Liver (tissue), 9 donors: ENCODE results near the gene LARGE1. TPM values are rescaled to one million over a fixed set of nuclear protein-coding genes. Genes with fewer than 3 reads are reported as not detected.

Experiments used
- DNase-seq: peaks from one replicate; pipeline ENCODE4 v3.0.0-alpha.2; 2017; ENCODE audit warnings: low spot score
- H3K27ac ChIP-seq, 2 donors: one replicate each; pipeline ENCODE4 v1.7.0; 2013; ENCODE audit warnings: inconsistent platforms in 2 of 2, low read length in 2 of 2, control low read depth in 1 of 2, low read depth in 1 of 2, mild to moderate bottlenecking in 1 of 2
- H3K27me3 ChIP-seq, 4 donors: one replicate each; pipeline versions ENCODE4 v1.6.1 to v1.7.0; 2013; ENCODE audit warnings: low read length in 3 of 4, inconsistent platforms in 1 of 4, mild to moderate bottlenecking in 1 of 4, moderate library complexity in 1 of 4; ENCODE audit not compliant: control insufficient read depth in 4 of 4, insufficient read depth in 4 of 4
- H3K36me3 ChIP-seq, 4 donors: one replicate each; pipeline versions ENCODE4 v1.6.1 to v1.7.0; 2013; ENCODE audit warnings: low read length in 3 of 4, mild to moderate bottlenecking in 3 of 4, low read depth in 1 of 4, moderate library complexity in 1 of 4; ENCODE audit not compliant: control insufficient read depth in 4 of 4, insufficient read depth in 3 of 4
- H3K4me1 ChIP-seq, 4 donors: one replicate each; pipeline versions ENCODE4 v1.6.1 to v1.7.0; 2013; ENCODE audit warnings: low read length in 3 of 4, mild to moderate bottlenecking in 3 of 4, moderate library complexity in 1 of 4; ENCODE audit not compliant: control insufficient read depth in 4 of 4, insufficient read depth in 4 of 4
- H3K4me3 ChIP-seq, 3 donors: one replicate each; pipeline versions ENCODE4 v1.6.1 to v1.7.0; 2013; ENCODE audit warnings: low read length in 3 of 3, control low read depth in 1 of 3, low read depth in 1 of 3, mild to moderate bottlenecking in 1 of 3
- H3K9ac ChIP-seq, 2 donors: one replicate each; pipeline ENCODE4 v1.7.0; 2013; ENCODE audit warnings: low read length in 2 of 2, mild to moderate bottlenecking in 2 of 2, moderate library complexity in 2 of 2, control low read depth in 1 of 2, low read depth in 1 of 2
- H3K9me3 ChIP-seq, 4 donors: one replicate each; pipeline versions ENCODE4 v1.6.1 to v1.7.0; 2013; ENCODE audit warnings: low read length in 3 of 4; ENCODE audit not compliant: control insufficient read depth in 4 of 4
- ATF3 ChIP-seq: IDR thresholded peaks from 2 replicates; pipeline ENCODE4 v1.6.1; 2016; ENCODE audit warnings: antibody characterized with exemption
- CTCF ChIP-seq: fragments of 150-350 bp; IDR thresholded peaks from 2 replicates; pipeline ENCODE4 v1.5.1; 2017; ENCODE audit warnings: improper control_type of control experiment, low read depth, low read length; ENCODE audit not compliant: missing input control
- EGR1 ChIP-seq, 2 donors: IDR thresholded peaks; 2 replicates each; pipeline ENCODE4 v1.6.1; 2016 to 2018; ENCODE audit warnings: antibody characterized with exemption in 2 of 2, low read depth in 2 of 2
- FOXA1 ChIP-seq: IDR thresholded peaks from 2 replicates; pipeline ENCODE4 v1.6.1; 2016; ENCODE audit warnings: antibody characterized with exemption
- FOXA2 ChIP-seq: IDR thresholded peaks from 2 replicates; pipeline ENCODE4 v1.6.1; 2016; ENCODE audit warnings: antibody characterized with exemption
- GABPA ChIP-seq, 2 donors: IDR thresholded peaks in 1 of 2; conservative IDR thresholded peaks in 1 of 2; 2 replicates each; pipeline ENCODE4 v1.6.1; 2016; ENCODE audit warnings: antibody characterized with exemption in 2 of 2, mild to moderate bottlenecking in 1 of 2, moderate library complexity in 1 of 2
- HNF4A ChIP-seq, 2 donors: conservative IDR thresholded peaks; 2 replicates each; pipeline ENCODE4 v1.6.1; 2016; ENCODE audit warnings: antibody characterized with exemption in 2 of 2, mild to moderate bottlenecking in 2 of 2
- HNF4G ChIP-seq: IDR thresholded peaks from 2 replicates; pipeline ENCODE4 v1.6.1; 2016; ENCODE audit warnings: antibody characterized with exemption
- JUND ChIP-seq, 2 donors: IDR thresholded peaks; 2 replicates each; pipeline ENCODE4 v1.6.1; 2016; ENCODE audit warnings: antibody characterized with exemption in 2 of 2
- MAX ChIP-seq: IDR thresholded peaks from 2 replicates; pipeline ENCODE4 v1.6.1; 2016; ENCODE audit warnings: antibody characterized with exemption
- NR2F2 ChIP-seq: IDR thresholded peaks from 2 replicates; pipeline ENCODE4 v1.6.1; 2016; ENCODE audit warnings: antibody characterized with exemption
- RAD21 ChIP-seq, 2 donors: IDR thresholded peaks; 2 replicates each; pipeline ENCODE4 v1.6.1; 2016; ENCODE audit warnings: antibody characterized with exemption in 2 of 2, mild to moderate bottlenecking in 2 of 2
- REST ChIP-seq: IDR thresholded peaks from 2 replicates; pipeline ENCODE4 v1.6.1; 2016; ENCODE audit warnings: antibody characterized with exemption, mild to moderate bottlenecking
- RXRA ChIP-seq, 2 donors: IDR thresholded peaks; 2 replicates each; pipeline ENCODE4 v1.6.1; 2017 to 2018; ENCODE audit warnings: antibody characterized with exemption in 2 of 2, mild to moderate bottlenecking in 1 of 2
- SP1 ChIP-seq: IDR thresholded peaks from 2 replicates; pipeline ENCODE4 v1.6.1; 2018; ENCODE audit warnings: antibody characterized with exemption, mild to moderate bottlenecking
- TAF1 ChIP-seq: conservative IDR thresholded peaks from 2 replicates; pipeline ENCODE4 v1.6.1; 2016; ENCODE audit warnings: antibody characterized with exemption, mild to moderate bottlenecking
- YY1 ChIP-seq: IDR thresholded peaks from 2 replicates; pipeline ENCODE4 v1.6.1; 2016; ENCODE audit warnings: antibody characterized with exemption, mild to moderate bottlenecking
- ZBTB33 ChIP-seq: IDR thresholded peaks from 2 replicates; pipeline ENCODE4 v1.6.1; 2016; ENCODE audit warnings: antibody characterized with exemption
- WGBS: extraction: QIAGEN DNeasy Blood & Tissue Kit; methylation state at CpG from one replicate; pipeline ENCODE4 v1.1.7; 2013; 5-methylcytosine and 5-hydroxymethylcytosine counted together
- polyA plus RNA-seq, 2 donors: library from polyadenylated mRNA; stranded (reverse) in 1 of 2; unstranded in 1 of 2; fragments of 200-250 nt in 1 of 2; fragments of >200 nt in 1 of 2; fragmentation: Nextera tagmentation in 1 of 2; extraction: Ambion mirVana in 1 of 2; gene quantifications; one replicate each; pipeline versions ENCODE4 v1.2.1 to v1.2.3, GENCODE V29; 2013 to 2015
- total RNA-seq, 2 donors: library from RNA; depleted of rRNA; stranded (reverse); fragments of >200 nt; gene quantifications; one replicate each; pipeline ENCODE4 v1.2.3, GENCODE V29; 2014
- donor health status: healthy.
- donor health status: healthy.
- donor health status: healthy.
- donor health status: healthy.
- donor health status: healthy.

The LARGE1 gene
- total and polyA plus RNA-seq, 4 donors, result 2.3 to 14.1 (median 5.7) TPM

- TF ChIP-seq GABPA (IDR thresholded peaks at IDR 0.05 in 1 of 2, conservative IDR thresholded peaks at IDR 0.05 in 1 of 2) (no peak), RAD21 (IDR thresholded peaks at IDR 0.05) (peak; percentile 45 to 57), SP1 (peak; percentile 92), NR2F2 (no peak), TAF1 (peak; percentile 24)
Observed at GRCh38 chr22:33335611-33336279, 584.5 kb downstream of the LARGE1 start (continued).

- Histone ChIP-seq H3K36me3 (no peaks in the 10 kb centered on the region), H3K9me3 (no peaks in the 10 kb centered on the region), H3K27ac (no peak overlapping the region), H3K9ac (no peak overlapping the region), H3K4me3 (no peak overlapping the region), H3K4me1 (peaks cover 2 to 18% (median 10%) of the 10 kb centered on the region in 4 donors), H3K27me3 (no peaks in the 10 kb centered on the region)
- TF ChIP-seq JUND (IDR thresholded peaks at IDR 0.05) (no peak), RAD21 (IDR thresholded peaks at IDR 0.05) (no peak), FOXA1 (no peak)
- WGBS, result 74% methylated on average over 3 of the region's 3 CpGs
- peak; percentile 50 for DNase-seq
Observed at GRCh38 chr22:33332538-33332937, 587.7 kb downstream of the LARGE1 start.

- H3K4me3 ChIP-seq, result no peak overlapping the region
- H3K27ac ChIP-seq, result no peak overlapping the region
- H3K9ac ChIP-seq, result no peak overlapping the region
- no peaks in the 10 kb centered on the region for H3K27me3 ChIP-seq
- no peaks in the 10 kb centered on the region for H3K9me3 ChIP-seq
- TF ChIP-seq MAX (no peak), HNF4A (conservative IDR thresholded peaks at IDR 0.05) (no peak), SP1 (no peak)
- no peak for DNase-seq
- peaks cover 2 to 16% (median 8%) of the 10 kb centered on the region in 4 donors for H3K4me1 ChIP-seq
- WGBS, result 91% methylated on average over 1 of the region's 1 CpG
- no peaks in the 10 kb centered on the region for H3K36me3 ChIP-seq
Observed at GRCh38 chr22:33331017-33331416, 589.3 kb downstream of the LARGE1 start.

- WGBS, result 96% methylated on average over 2 of the region's 2 CpGs
- Histone ChIP-seq H3K9me3 (no peaks in the 10 kb centered on the region), H3K27me3 (no peaks in the 10 kb centered on the region), H3K4me1 (peaks cover 1 to 11% (median 5%) of the 10 kb centered on the region in 4 donors), H3K4me3 (no peak overlapping the region), H3K36me3 (no peaks in the 10 kb centered on the region), H3K27ac (no peak overlapping the region), H3K9ac (no peak overlapping the region)
- DNase-seq, result no peak
- no peak for TF ChIP-seq FOXA2
- TF ChIP-seq HNF4G, result no peak
- no peak for TF ChIP-seq FOXA1
- TF ChIP-seq CTCF, result no peak
- TF ChIP-seq ATF3, result no peak
- no peak for TF ChIP-seq RXRA (IDR thresholded peaks at IDR 0.05)
- no peak for TF ChIP-seq JUND (IDR thresholded peaks at IDR 0.05)
- TF ChIP-seq EGR1 (IDR thresholded peaks at IDR 0.05; ENCODE audit: low read depth in 2 of 2), result no peak
- TF ChIP-seq YY1, result no peak
- TF ChIP-seq ZBTB33, result no peak
- no peak for TF ChIP-seq RAD21 (IDR thresholded peaks at IDR 0.05)
- TF ChIP-seq TAF1, result no peak
- no peak for TF ChIP-seq GABPA (IDR thresholded peaks at IDR 0.05 in 1 of 2, conservative IDR thresholded peaks at IDR 0.05 in 1 of 2)
- no peak for TF ChIP-seq SP1
- no peak for TF ChIP-seq HNF4A (conservative IDR thresholded peaks at IDR 0.05)
- no peak for TF ChIP-seq NR2F2
- TF ChIP-seq REST, result no peak
Observed at GRCh38 chr22:33330534-33330933, 589.7 kb downstream of the LARGE1 start.
